ENCODE results near the gene ECT2L. TPM values are rescaled to one million over a fixed set of nuclear protein-coding genes. Genes with fewer than 3 reads are reported as not detected.

ECT2L gene
- total RNA-seq, 4 donors from 2014 or later = 0.44 to 0.51 TPM; not detected in 2

GRCh38 chr6:138787138-138787537, 8.7 kb upstream of the ECT2L start:
- TF ChIP-seq, protein P1, sequence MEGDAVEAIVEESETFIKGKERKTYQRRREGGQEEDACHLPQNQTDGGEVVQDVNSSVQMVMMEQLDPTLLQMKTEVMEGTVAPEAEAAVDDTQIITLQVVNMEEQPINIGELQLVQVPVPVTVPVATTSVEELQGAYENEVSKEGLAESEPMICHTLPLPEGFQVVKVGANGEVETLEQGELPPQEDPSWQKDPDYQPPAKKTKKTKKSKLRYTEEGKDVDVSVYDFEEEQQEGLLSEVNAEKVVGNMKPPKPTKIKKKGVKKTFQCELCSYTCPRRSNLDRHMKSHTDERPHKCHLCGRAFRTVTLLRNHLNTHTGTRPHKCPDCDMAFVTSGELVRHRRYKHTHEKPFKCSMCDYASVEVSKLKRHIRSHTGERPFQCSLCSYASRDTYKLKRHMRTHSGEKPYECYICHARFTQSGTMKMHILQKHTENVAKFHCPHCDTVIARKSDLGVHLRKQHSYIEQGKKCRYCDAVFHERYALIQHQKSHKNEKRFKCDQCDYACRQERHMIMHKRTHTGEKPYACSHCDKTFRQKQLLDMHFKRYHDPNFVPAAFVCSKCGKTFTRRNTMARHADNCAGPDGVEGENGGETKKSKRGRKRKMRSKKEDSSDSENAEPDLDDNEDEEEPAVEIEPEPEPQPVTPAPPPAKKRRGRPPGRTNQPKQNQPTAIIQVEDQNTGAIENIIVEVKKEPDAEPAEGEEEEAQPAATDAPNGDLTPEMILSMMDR (IDR thresholded peaks at IDR 0.05; ENCODE audit: low read depth) = no peak

GRCh38 chr6:138796771-138797170, 884 bp downstream of the ECT2L start:
- TF ChIP-seq, protein P1 (IDR thresholded peaks at IDR 0.05; ENCODE audit: low read depth) = no peak

GRCh38 chr6:138797806-138798446, 2.0 kb downstream of the ECT2L start:
- TF ChIP-seq, protein P1 (IDR thresholded peaks at IDR 0.05; ENCODE audit: low read depth) = no peak

DNA sequence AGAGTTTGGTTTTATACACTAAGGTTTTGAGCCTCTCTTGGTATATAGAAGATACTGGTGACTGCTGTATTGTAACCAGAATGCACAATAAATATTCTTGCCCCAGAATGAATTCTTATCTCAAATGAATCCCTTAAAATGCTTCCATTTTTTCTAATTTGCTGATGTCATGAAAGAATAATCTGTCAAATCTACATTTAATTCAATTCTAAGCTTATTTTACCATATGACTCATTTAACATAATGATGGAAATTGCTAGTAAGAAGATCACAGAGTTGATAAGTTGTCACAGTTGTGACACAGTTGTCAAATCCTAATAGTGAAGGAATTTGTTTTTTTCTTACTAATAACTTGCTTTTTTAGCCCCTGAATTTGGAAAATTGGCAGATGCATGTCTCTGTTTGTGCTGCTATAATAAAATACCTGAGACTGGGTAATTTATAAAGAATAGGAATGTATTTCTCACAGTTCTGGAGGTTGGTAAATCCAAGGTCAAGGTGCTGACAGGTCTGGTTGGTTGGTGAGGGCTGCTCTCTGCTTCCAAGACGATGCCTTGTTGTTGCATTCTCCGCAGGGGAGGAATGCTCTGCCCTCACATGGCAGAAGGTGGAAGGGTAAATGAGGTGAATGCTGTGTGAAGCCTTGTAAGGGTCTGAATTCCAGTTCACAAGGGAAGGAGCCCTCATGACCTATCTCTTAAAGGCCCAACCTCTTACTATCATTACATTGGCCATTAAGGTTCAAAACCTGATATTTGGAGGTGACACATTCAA, 4.7 kb downstream of the ECT2L start:
- TF ChIP-seq, protein P1 (IDR thresholded peaks at IDR 0.05; ENCODE audit: low read depth) = no peak

- TF ChIP-seq, protein P1 (IDR thresholded peaks at IDR 0.05; ENCODE audit: low read depth) = no peak
Observed at GRCh38 chr6:138803331-138803730, 7.4 kb downstream of the ECT2L start.

- TF ChIP-seq, protein P1 (IDR thresholded peaks at IDR 0.05; ENCODE audit: low read depth) = no peak
Observed at GRCh38 chr6:138803861-138804260, 8.0 kb downstream of the ECT2L start.

GRCh38 chr6:138805016-138805765, 9.3 kb downstream of the ECT2L start:
- TF ChIP-seq, protein P1 (IDR thresholded peaks at IDR 0.05; ENCODE audit: low read depth) = no peak
